ENCODE results near the gene GPR146. TPM values are rescaled to one million over a fixed set of nuclear protein-coding genes. Genes with fewer than 3 reads are reported as not detected.

The GPR146 gene
- total and polyA plus RNA-seq, 2 of the 13 experiments (the other 11 are each of a cell fraction or from before 2014, with no cell fraction given) = 2.0 to 15.9 TPM

GRCh38 chr7:1063361-1063760 is 19.0 kb downstream of the GPR146 start:
- Histone ChIP-seq H3K4me1 (ENCODE audit: insufficient read depth, low read length) (peaks cover 27% of the 10 kb centered on the region), H3K9ac (ENCODE audit: insufficient read depth, low read depth, low read length) (no peak overlapping the region), H3K4me3 (replicated peaks in 1 of 3; ENCODE audit: insufficient read depth in 1 of 3, low read depth in 2 of 3, low read length in 3 of 3) (no peak overlapping the region), H3K79me2 (ENCODE audit: insufficient read depth, low read length) (no peaks in the 10 kb centered on the region), H3K27me3 (ENCODE audit: control insufficient read depth in 1 of 2, insufficient read depth in 2 of 2, low read length in 2 of 2) (no peaks in the 10 kb centered on the region), H3K27ac (ENCODE audit: extremely low read length, insufficient read depth, low read length) (no peak overlapping the region), H3K36me3 (replicated peaks in 1 of 2; ENCODE audit: control insufficient read depth in 1 of 2, insufficient read depth in 2 of 2, low read length in 2 of 2) (peaks cover 6 to 7% of the 10 kb centered on the region in 2 experiments; a peak in 4 of 5 replicates), H2AFZ (ENCODE audit: low read length) (no peak overlapping the region), H4K20me1 (ENCODE audit: insufficient read depth, low read length) (no peaks in the 10 kb centered on the region), H3K4me2 (ENCODE audit: low read depth, low read length) (no peak overlapping the region), H3K9me3 (ENCODE audit: low read length) (no peaks in the 10 kb centered on the region)
- intact Hi-C loops (cut with micrococcal nuclease; ENCODE audit: unreplicated experiment) (no loop called here), in situ Hi-C loops (cut with HindIII; ENCODE audit: extremely low pct_ligation_motif_present, low pct_unique_long_range_greater_than_20kb) (no loop called here)
- FAIRE-seq (no peak), DNase-seq (ENCODE audit: low spot score) (no peak), ATAC-seq (no peak)
- WGBS (ENCODE audit: low lambda C conversion rate) = 97% methylated on average over 20 of the region's 21 CpGs
- TF ChIP-seq HMGXB3 (CRISPR knock-in tag; IDR thresholded peaks at IDR 0.05; ENCODE audit: borderline replicate concordance) (no peak), ZNF20 (CRISPR knock-in tag; IDR thresholded peaks at IDR 0.05) (no peak), ZNF263 (CRISPR knock-in tag; IDR thresholded peaks at IDR 0.05) (no peak)
- no TSS peak for BruUV-seq (replicated peaks)
- POLR2A ChIA-PET = no interaction called here
- CTCF ChIA-PET (ENCODE audit: low intra/inter-chr PET ratio, low total read pairs) = no interaction called here

- H3K4me2 ChIP-seq (ENCODE audit: low read depth, low read length) = no peak overlapping the region; the same call in 1 of the 2 replicates
- no peak overlapping the region for H2AFZ ChIP-seq (ENCODE audit: low read length)
- DNase-seq (ENCODE audit: low spot score) (no peak), ATAC-seq (no peak), FAIRE-seq (no peak)
- no peaks in the 10 kb centered on the region for H3K9me3 ChIP-seq (ENCODE audit: low read length)
- in situ Hi-C loops (cut with HindIII; ENCODE audit: extremely low pct_ligation_motif_present, low pct_unique_long_range_greater_than_20kb) = no loop called here
- H3K27ac ChIP-seq (ENCODE audit: extremely low read length, insufficient read depth, low read length) = no peak overlapping the region
- H3K79me2 ChIP-seq (ENCODE audit: insufficient read depth, low read length) = no peaks in the 10 kb centered on the region
- peaks cover 0 to 4% of the 10 kb centered on the region in 2 experiments; a peak in 2 of 5 replicates for H3K36me3 ChIP-seq (replicated peaks in 1 of 2; ENCODE audit: control insufficient read depth in 1 of 2, insufficient read depth in 2 of 2, low read length in 2 of 2)
- 96% methylated on average over 4 of the region's 13 CpGs for WGBS (ENCODE audit: low lambda C conversion rate)
- ChIA-PET POLR2A (interaction anchor here (0.7 to 3.0 kb wide), 2 partner anchors 71 to 92 kb away, joined by 3 to 45 read pairs; no protein-coding TSS in a partner anchor), CTCF (ENCODE audit: low intra/inter-chr PET ratio, low total read pairs) (interaction anchor here (3.7 kb wide), 1 partner anchor 70 kb away, joined by 65 read pairs; no protein-coding TSS in a partner anchor)
- H3K27me3 ChIP-seq (ENCODE audit: control insufficient read depth in 1 of 2, insufficient read depth in 2 of 2, low read length in 2 of 2) = no peaks in the 10 kb centered on the region
- H3K4me1 ChIP-seq (ENCODE audit: insufficient read depth, low read length) = peaks cover 34% of the 10 kb centered on the region
- intact Hi-C loops (cut with micrococcal nuclease; ENCODE audit: unreplicated experiment) = no loop called here
- peak overlapping the region; percentile 30; the same call in 1 of the 2 replicates for H3K9ac ChIP-seq (ENCODE audit: insufficient read depth, low read depth, low read length)
- H4K20me1 ChIP-seq (ENCODE audit: insufficient read depth, low read length) = no peaks in the 10 kb centered on the region
- BruUV-seq (replicated peaks) = no TSS peak
- H3K4me3 ChIP-seq (replicated peaks in 1 of 3; ENCODE audit: insufficient read depth in 1 of 3, low read depth in 2 of 3, low read length in 3 of 3) = no peak overlapping the region
- TF ChIP-seq POLR2AphosphoS5 (IDR thresholded peaks at IDR 0.05; ENCODE audit: low read depth, low read length) (no peak), PRDM4 (CRISPR knock-in tag; IDR thresholded peaks at IDR 0.05; ENCODE audit: borderline replicate concordance) (no peak), ZNF44 (CRISPR knock-in tag; IDR thresholded peaks at IDR 0.05) (no peak), ZNF546 (CRISPR knock-in tag; conservative IDR thresholded peaks at IDR 0.05) (no peak), PTBP1 (IDR thresholded peaks at IDR 0.05; ENCODE audit: low read depth, low read length, poor library complexity, severe bottlenecking) (no peak), PPARG (CRISPR knock-in tag; conservative IDR thresholded peaks at IDR 0.05) (no peak), ZNF451 (CRISPR knock-in tag; IDR thresholded peaks at IDR 0.05) (no peak)
These were observed 20.2 kb downstream of the GPR146 start for GRCh38 chr7:1064581-1064980.

All from HepG2 (cell line).